ENCODE data around the gene CAPN1.
"Not testable (repeated sequence)": the region's sequence is repeated elsewhere in the genome, so short reads cannot be mapped to it uniquely, and the experiment has no call there.

The CAPN1 gene

GRCh38 chr11:65174571-65175010, 7.1 kb upstream of the CAPN1 start:
- not testable (repeated sequence) for ATAC-seq; H3K4me3 Mint-ChIP-seq; H3K4me1 Mint-ChIP-seq; DNase-seq (ENCODE audit: low spot score in 2 of 2); H3K36me3 Mint-ChIP-seq; H3K9me3 Mint-ChIP-seq
- H3K27ac Mint-ChIP-seq, result peak overlapping the region; percentile 56

GRCh38 chr11:65180877-65181568, 705 bp upstream of the CAPN1 start:
- Mint-ChIP-seq H3K4me3 (peak overlapping the region; percentile 88), H3K36me3 (no peaks in the 10 kb centered on the region), H3K4me1 (peaks cover 17% of the 10 kb centered on the region), H3K27ac (peak overlapping the region; percentile 96), H3K9me3 (no peaks in the 10 kb centered on the region)
- ATAC-seq, result peak; percentile 84
- DNase-seq (ENCODE audit: low spot score in 2 of 2), result peak; percentile 49 to 84

DNA sequence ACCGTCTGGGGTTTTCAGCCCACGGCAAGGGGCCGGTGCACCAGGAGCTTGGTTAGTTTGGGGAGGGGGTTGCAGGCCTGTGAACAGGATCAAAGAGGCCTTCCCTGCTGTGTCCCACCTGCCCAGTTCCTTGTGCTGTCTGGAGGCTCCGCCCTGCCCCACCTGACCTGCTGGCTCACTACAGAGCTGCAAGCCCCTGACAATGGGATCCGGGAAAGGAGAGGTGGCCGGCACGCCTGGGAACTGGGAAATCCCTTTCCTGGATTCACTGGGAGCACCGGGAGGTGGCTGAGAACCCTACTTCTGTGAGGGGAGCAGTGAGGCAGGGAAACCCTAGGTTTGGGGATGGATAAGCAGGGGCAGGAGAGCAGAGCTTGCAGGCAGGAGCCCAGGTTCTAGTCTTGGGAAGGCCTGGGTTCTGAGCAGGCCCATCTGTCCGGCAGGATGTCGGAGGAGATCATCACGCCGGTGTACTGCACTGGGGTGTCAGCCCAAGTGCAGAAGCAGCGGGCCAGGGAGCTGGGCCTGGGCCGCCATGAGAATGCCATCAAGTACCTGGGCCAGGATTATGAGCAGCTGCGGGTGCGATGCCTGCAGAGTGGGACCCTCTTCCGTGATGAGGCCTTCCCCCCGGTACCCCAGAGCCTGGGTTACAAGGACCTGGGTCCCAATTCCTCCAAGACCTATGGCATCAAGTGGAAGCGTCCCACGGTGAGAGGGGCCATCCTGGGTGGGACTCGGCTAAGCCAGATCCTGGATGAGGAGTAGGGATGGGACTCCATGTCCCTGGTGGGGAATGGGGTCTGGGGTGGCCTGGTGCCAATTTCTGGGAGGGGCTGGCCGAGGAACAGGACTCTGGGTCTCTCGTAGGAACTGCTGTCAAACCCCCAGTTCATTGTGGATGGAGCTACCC, 786 bp downstream of the CAPN1 start:
- DNase-seq (ENCODE audit: low spot score in 2 of 2), result peak in 1 of 2 donors; percentile 58
- Mint-ChIP-seq H3K4me1 (peaks cover 31% of the 10 kb centered on the region), H3K36me3 (peaks cover 15% of the 10 kb centered on the region), H3K9me3 (no peaks in the 10 kb centered on the region), H3K27ac (peak overlapping the region; percentile 96), H3K4me3 (peak overlapping the region; percentile 88)
- peak; percentile 1 for ATAC-seq

DNA sequence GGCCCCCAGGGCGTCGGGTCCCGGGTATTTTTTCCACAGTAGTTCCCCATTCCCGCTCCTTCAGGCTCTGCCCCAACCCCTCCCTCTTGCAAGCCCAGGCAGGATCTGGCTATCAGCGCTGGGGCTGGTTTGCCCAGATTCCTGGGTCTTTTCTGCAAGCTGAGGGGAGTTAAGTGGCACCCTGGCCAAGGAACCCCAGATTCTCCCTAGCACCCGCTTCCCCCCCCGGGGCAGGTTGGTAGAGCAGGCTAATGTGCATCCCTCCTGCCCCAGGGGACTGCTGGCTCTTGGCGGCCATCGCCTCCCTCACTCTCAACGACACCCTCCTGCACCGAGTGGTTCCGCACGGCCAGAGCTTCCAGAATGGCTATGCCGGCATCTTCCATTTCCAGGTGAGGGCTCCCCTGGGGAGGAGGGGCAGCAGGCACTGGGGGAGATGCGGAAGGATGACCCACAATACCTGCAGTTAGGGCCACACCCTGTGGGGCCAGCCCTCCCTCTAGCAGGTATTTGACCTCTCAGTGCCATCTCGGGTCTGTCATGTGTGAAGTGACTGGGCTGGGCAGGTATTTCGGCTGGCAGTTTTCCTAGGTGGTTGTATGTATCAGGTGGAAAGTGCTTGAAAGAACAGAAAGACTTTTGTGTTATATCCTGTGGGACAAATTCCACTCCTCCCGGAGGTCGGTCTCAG, 1.6 kb downstream of the CAPN1 start:
- Mint-ChIP-seq H3K36me3 (peaks cover 17% of the 10 kb centered on the region), H3K4me3 (peak overlapping the region; percentile 88), H3K9me3 (no peaks in the 10 kb centered on the region), H3K4me1 (peaks cover 31% of the 10 kb centered on the region), H3K27ac (no peak overlapping the region)
- no peak for DNase-seq (ENCODE audit: low spot score in 2 of 2)
- no peak for ATAC-seq

GRCh38 chr11:65184146-65184545, 2.4 kb downstream of the CAPN1 start:
- no peak for DNase-seq (ENCODE audit: low spot score in 2 of 2)
- peaks cover 32% of the 10 kb centered on the region for H3K4me1 Mint-ChIP-seq
- peaks cover 25% of the 10 kb centered on the region for H3K36me3 Mint-ChIP-seq
- no peaks in the 10 kb centered on the region for H3K9me3 Mint-ChIP-seq
- peak overlapping the region; percentile 88 for H3K4me3 Mint-ChIP-seq
- no peak for ATAC-seq
- no peak overlapping the region for H3K27ac Mint-ChIP-seq

DNA sequence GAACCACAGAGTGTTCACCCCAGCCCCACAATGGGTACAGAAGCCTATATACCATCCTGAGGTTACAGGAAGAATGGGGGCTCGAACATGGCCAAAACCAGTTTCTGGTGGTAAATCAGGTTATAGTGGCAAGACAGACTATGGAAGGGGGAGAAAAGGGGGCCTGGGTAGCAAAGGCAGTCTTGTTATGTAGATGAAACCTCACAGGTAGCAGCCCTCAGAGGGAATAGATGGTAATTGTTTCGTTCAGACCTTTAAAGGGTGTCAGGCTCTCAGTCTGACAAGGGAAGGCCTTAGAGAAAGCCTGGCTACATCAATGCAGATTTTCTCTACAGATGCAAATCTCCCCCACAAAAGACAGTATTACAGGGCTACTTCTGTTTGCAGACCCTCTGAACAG, 3.4 kb downstream of the CAPN1 start:
- ATAC-seq (no peak), DNase-seq (ENCODE audit: low spot score in 2 of 2) (no peak)
- no peak overlapping the region for H3K4me3 Mint-ChIP-seq
- H3K36me3 Mint-ChIP-seq, result peaks cover 36% of the 10 kb centered on the region
- no peak overlapping the region for H3K27ac Mint-ChIP-seq
- peaks cover 42% of the 10 kb centered on the region for H3K4me1 Mint-ChIP-seq
- no peaks in the 10 kb centered on the region for H3K9me3 Mint-ChIP-seq

- ATAC-seq (no peak), DNase-seq (ENCODE audit: low spot score in 2 of 2) (no peak)
- H3K9me3 Mint-ChIP-seq, result no peaks in the 10 kb centered on the region
- H3K27ac Mint-ChIP-seq, result peak overlapping the region; percentile 77
- peaks cover 43% of the 10 kb centered on the region for H3K36me3 Mint-ChIP-seq
- peaks cover 47% of the 10 kb centered on the region for H3K4me1 Mint-ChIP-seq
- no peak overlapping the region for H3K4me3 Mint-ChIP-seq
These were observed 4.2 kb downstream of the CAPN1 start for GRCh38 chr11:65185869-65186341.

- Mint-ChIP-seq H3K36me3 (peaks cover 51% of the 10 kb centered on the region), H3K4me1 (peaks cover 47% of the 10 kb centered on the region), H3K9me3 (no peaks in the 10 kb centered on the region), H3K4me3 (no peak overlapping the region), H3K27ac (peak overlapping the region; percentile 77)
- DNase-seq (ENCODE audit: low spot score in 2 of 2), result no peak
- no peak for ATAC-seq
These were observed 5.0 kb downstream of the CAPN1 start for GRCh38 chr11:65186701-65187100.

- no peaks in the 10 kb centered on the region for H3K9me3 Mint-ChIP-seq
- ATAC-seq (no peak), DNase-seq (ENCODE audit: low spot score in 2 of 2) (no peak)
- H3K4me1 Mint-ChIP-seq, result peaks cover 46% of the 10 kb centered on the region
- peaks cover 56% of the 10 kb centered on the region for H3K36me3 Mint-ChIP-seq
- no peak overlapping the region for H3K4me3 Mint-ChIP-seq
- peak overlapping the region; percentile 77 for H3K27ac Mint-ChIP-seq
These were observed 5.5 kb downstream of the CAPN1 start for GRCh38 chr11:65187146-65187675.

DNA sequence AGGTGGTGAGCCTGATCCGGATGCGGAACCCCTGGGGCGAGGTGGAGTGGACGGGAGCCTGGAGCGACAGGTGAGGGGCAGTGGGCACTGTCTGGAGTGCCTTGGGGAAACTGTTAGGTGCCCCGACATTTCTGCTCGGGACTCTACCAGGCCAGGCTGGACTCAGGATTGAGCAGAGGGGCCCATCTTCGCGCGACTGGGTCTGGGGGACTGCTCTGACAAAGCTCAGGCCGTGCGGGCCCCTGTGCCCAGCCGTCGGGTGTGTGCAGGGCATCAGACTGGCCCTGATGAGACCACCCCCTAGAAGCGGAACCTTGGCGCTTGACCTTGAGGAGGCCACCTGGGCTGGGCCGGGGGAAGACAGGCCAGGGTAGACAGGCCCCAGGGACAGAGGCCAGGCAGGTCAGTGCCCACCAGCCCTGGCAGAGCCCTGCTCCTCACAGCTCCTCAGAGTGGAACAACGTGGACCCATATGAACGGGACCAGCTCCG, 6.3 kb downstream of the CAPN1 start:
- Mint-ChIP-seq H3K36me3 (peaks cover 64% of the 10 kb centered on the region), H3K9me3 (no peaks in the 10 kb centered on the region)

GRCh38 chr11:65188486-65188885, 6.8 kb downstream of the CAPN1 start:
- peaks cover 69% of the 10 kb centered on the region for H3K36me3 Mint-ChIP-seq
- H3K4me3 Mint-ChIP-seq, result no peak overlapping the region
- no peaks in the 10 kb centered on the region for H3K9me3 Mint-ChIP-seq
- H3K4me1 Mint-ChIP-seq, result peaks cover 33% of the 10 kb centered on the region
- ATAC-seq (peak; percentile 8), DNase-seq (ENCODE audit: low spot score in 2 of 2) (no peak)
- no peak overlapping the region for H3K27ac Mint-ChIP-seq

More for the DNA sequence above, 6.3 kb downstream of the CAPN1 start:
- ATAC-seq, result peak; percentile 19
- Mint-ChIP-seq H3K27ac (no peak overlapping the region), H3K4me1 (peaks cover 37% of the 10 kb centered on the region), H3K4me3 (no peak overlapping the region)
- no peak for DNase-seq (ENCODE audit: low spot score in 2 of 2)

- Mint-ChIP-seq H3K27ac (no peak overlapping the region), H3K36me3 (peaks cover 76% of the 10 kb centered on the region)
- ATAC-seq, result no peak
These were observed 7.5 kb downstream of the CAPN1 start for GRCh38 chr11:65189191-65189590.

GRCh38 chr11:65194564-65194963, 12.8 kb downstream of the CAPN1 start:
- Mint-ChIP-seq H3K27ac (no peak overlapping the region), H3K4me3 (no peak overlapping the region), H3K36me3 (peaks cover 98% of the 10 kb centered on the region), H3K9me3 (no peaks in the 10 kb centered on the region), H3K4me1 (peaks cover 15% of the 10 kb centered on the region)
- DNase-seq (ENCODE audit: low spot score in 2 of 2) (no peak), ATAC-seq (no peak)

More at GRCh38 chr11:65189191-65189590, 7.5 kb downstream of the CAPN1 start:
- Mint-ChIP-seq H3K4me3 (no peak overlapping the region), H3K9me3 (no peaks in the 10 kb centered on the region), H3K4me1 (peaks cover 30% of the 10 kb centered on the region)
- no peak for DNase-seq (ENCODE audit: low spot score in 2 of 2)

DNA sequence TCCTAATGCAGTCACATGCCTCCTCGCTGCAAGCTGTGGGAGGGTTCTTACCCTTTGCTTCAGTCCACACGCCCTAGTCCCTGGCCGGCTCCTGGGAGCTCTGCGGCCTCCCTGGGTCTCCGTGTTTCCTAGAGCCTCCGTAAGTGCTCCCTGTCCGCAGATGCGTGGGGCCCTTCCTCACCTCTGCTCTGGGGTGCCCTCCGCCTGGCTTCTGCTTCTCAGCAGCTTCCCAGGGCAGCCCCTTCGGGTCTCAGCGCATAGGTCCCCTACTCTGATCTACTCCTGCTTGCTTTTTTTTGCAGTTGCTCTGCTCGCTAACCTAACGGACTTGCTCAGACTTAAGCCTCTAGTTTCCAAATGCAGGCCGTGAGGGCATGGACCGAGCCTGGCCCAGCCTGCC, 22.4 kb downstream of the CAPN1 start:
- ATAC-seq (no peak), DNase-seq (ENCODE audit: low spot score in 2 of 2) (no peak)
- no peaks in the 10 kb centered on the region for H3K9me3 Mint-ChIP-seq
- peaks cover 18% of the 10 kb centered on the region for H3K4me1 Mint-ChIP-seq
- H3K27ac Mint-ChIP-seq, result peak overlapping the region; percentile 56
- peaks cover 57% of the 10 kb centered on the region for H3K36me3 Mint-ChIP-seq
- H3K4me3 Mint-ChIP-seq, result no peak overlapping the region

Data from stimulated activated effector memory CD8-positive, alpha-beta T cell treated with anti-CD3 and anti-CD28 coated beads, Interleukin-12 subunit alpha, Interleukin-12 subunit beta, amount 100 ng/mL, for 72 hours (primary cell).